Measurements from ENCODE around the gene TMTC4. TPM values are rescaled to one million over a fixed set of nuclear protein-coding genes. Genes with fewer than 3 reads are reported as not detected.

Gene TMTC4
- total RNA-seq, 3 donors from 2014 or later, result 16.6 to 28.2 (median 16.8) TPM

GRCh38 chr13:100608906-100609305 is 65.7 kb downstream of the TMTC4 start:
- H3K36me3 ChIP-seq, result no peaks in the 10 kb centered on the region

GRCh38 chr13:100608489-100608888 is 66.1 kb downstream of the TMTC4 start:
- TF ChIP-seq POLR2AphosphoS5 (IDR thresholded peaks at IDR 0.05) (no peak), POLR2A (IDR thresholded peaks at IDR 0.05) (no peak), CTCF (IDR thresholded peaks at IDR 0.05) (no peak)
- H3K4me3 ChIP-seq, result no peak overlapping the region
- no peaks in the 10 kb centered on the region for H3K27me3 ChIP-seq
- H3K4me1 ChIP-seq, result peaks cover 0 to 4% of the 10 kb centered on the region in 2 donors
- intact Hi-C loops (cut with DNase I; ENCODE audit: low total_unique reads), result no loop called here
- H3K36me3 ChIP-seq, result no peaks in the 10 kb centered on the region
- no peak overlapping the region for H3K27ac ChIP-seq
- no peak for DNase-seq (ENCODE audit: low spot score in 2 of 2)
- no peaks in the 10 kb centered on the region for H3K9me3 ChIP-seq

More at GRCh38 chr13:100608906-100609305, 65.7 kb downstream of the TMTC4 start:
- Histone ChIP-seq H3K27ac (no peak overlapping the region), H3K4me3 (no peak overlapping the region), H3K27me3 (no peaks in the 10 kb centered on the region), H3K4me1 (peaks cover 0 to 4% of the 10 kb centered on the region in 2 donors), H3K9me3 (no peaks in the 10 kb centered on the region)
- DNase-seq (ENCODE audit: low spot score in 2 of 2), result no peak
- no peak for TF ChIP-seq POLR2A (IDR thresholded peaks at IDR 0.05)
- no peak for TF ChIP-seq CTCF (IDR thresholded peaks at IDR 0.05)
- no peak for TF ChIP-seq POLR2AphosphoS5 (IDR thresholded peaks at IDR 0.05)
- intact Hi-C loops (cut with DNase I; ENCODE audit: low total_unique reads), result no loop called here

- TF ChIP-seq POLR2A (IDR thresholded peaks at IDR 0.05) (no peak), POLR2AphosphoS5 (IDR thresholded peaks at IDR 0.05) (no peak), CTCF (IDR thresholded peaks at IDR 0.05) (no peak)
- Histone ChIP-seq H3K4me1 (no peaks in the 10 kb centered on the region), H3K4me3 (no peak overlapping the region), H3K36me3 (no peaks in the 10 kb centered on the region), H3K9me3 (no peaks in the 10 kb centered on the region), H3K27me3 (no peaks in the 10 kb centered on the region), H3K27ac (no peak overlapping the region)
- intact Hi-C loops (cut with DNase I; ENCODE audit: low total_unique reads), result no loop called here
- no peak for DNase-seq (ENCODE audit: low spot score in 2 of 2)
Observed at GRCh38 chr13:100604918-100605710, 69.5 kb downstream of the TMTC4 start.

- no peak overlapping the region for H3K4me3 ChIP-seq
- TF ChIP-seq POLR2AphosphoS5 (IDR thresholded peaks at IDR 0.05) (no peak), CTCF (IDR thresholded peaks at IDR 0.05) (no peak)
- H3K27ac ChIP-seq, result no peak overlapping the region
- intact Hi-C loops (cut with DNase I; ENCODE audit: low total_unique reads), result no loop called here
- H3K4me1 ChIP-seq, result no peaks in the 10 kb centered on the region
- no peaks in the 10 kb centered on the region for H3K36me3 ChIP-seq
- H3K9me3 ChIP-seq, result no peaks in the 10 kb centered on the region
- no peaks in the 10 kb centered on the region for H3K27me3 ChIP-seq
- no peak for DNase-seq (ENCODE audit: low spot score in 2 of 2)
Observed at GRCh38 chr13:100602493-100603111, 72.0 kb downstream of the TMTC4 start.

GRCh38 chr13:100601716-100602115 is 72.9 kb downstream of the TMTC4 start:
- TF ChIP-seq POLR2A (IDR thresholded peaks at IDR 0.05) (no peak), POLR2AphosphoS5 (IDR thresholded peaks at IDR 0.05) (no peak), CTCF (IDR thresholded peaks at IDR 0.05) (no peak)
- no peaks in the 10 kb centered on the region for H3K9me3 ChIP-seq
- no peaks in the 10 kb centered on the region for H3K27me3 ChIP-seq
- H3K27ac ChIP-seq, result no peak overlapping the region
- no peak overlapping the region for H3K4me3 ChIP-seq
- intact Hi-C loops (cut with DNase I; ENCODE audit: low total_unique reads), result no loop called here
- no peaks in the 10 kb centered on the region for H3K4me1 ChIP-seq
- no peak for DNase-seq (ENCODE audit: low spot score in 2 of 2)
- H3K36me3 ChIP-seq, result no peaks in the 10 kb centered on the region

All from breast epithelium (tissue), 4 donors.